H1 (cell line): ENCODE measurements around the gene BCL2L12. TPM values are rescaled to one million over a fixed set of nuclear protein-coding genes. Genes with fewer than 3 reads are reported as not detected.

ENCODE experiments used
- CTCF ChIA-PET: fragments of 300-600 bp; sonication (Branson Sonifier 250); formaldehyde crosslinking; loops from one replicate; lab custom pipeline; 2021; ENCODE audit not compliant: partially characterized antibody; lab: Charles Lee
- POLR2A ChIA-PET: fragments of 300-600 bp; sonication (Branson Sonifier 250); formaldehyde crosslinking; loops from one replicate; lab custom pipeline; 2021; ENCODE audit warnings: inconsistent platforms; ENCODE audit not compliant: partially characterized antibody; lab: Charles Lee
- DNase-seq, 2 experiments: peaks; one replicate each; pipeline versions ENCODE4 v3.0.0 to v3.0.0-alpha.2; 2010 to 2022; ENCODE audit warnings: low spot score in 2 of 2, low read depth in 1 of 2, mixed read lengths in 1 of 2
- FAIRE-seq: peaks from 2 replicates; lab custom pipeline; 2011; peaks lifted over from hg19 to GRCh38; lab: Jason Lieb, UNC
- H2AFZ ChIP-seq: 2 replicates; pipeline ENCODE4 v1.8.1; 2012; ENCODE audit warnings: low read length, inconsistent platforms
- H2AK5ac ChIP-seq: 2 replicates; pipeline ENCODE4 v1.6.1; 2013; ENCODE audit warnings: low read depth, low read length
- H2BK120ac ChIP-seq: replicated peaks from 2 replicates; pipeline ENCODE3; 2013; ENCODE audit warnings: low read depth, low read length, inconsistent platforms
- H2BK12ac ChIP-seq: 2 replicates; pipeline ENCODE4 v1.6.1; 2013; ENCODE audit warnings: low read depth, low read length
- H2BK15ac ChIP-seq: 2 replicates; pipeline ENCODE4 v1.6.1; 2013; ENCODE audit warnings: low read length
- H2BK20ac ChIP-seq: 2 replicates; pipeline ENCODE4 v1.6.1; 2013; ENCODE audit warnings: low read length
- H2BK5ac ChIP-seq: 2 replicates; pipeline ENCODE4 v1.6.1; 2013; ENCODE audit warnings: low read depth, low read length
- H3K14ac ChIP-seq: 2 replicates; pipeline ENCODE4 v1.6.1; 2013; ENCODE audit warnings: inconsistent platforms; ENCODE audit not compliant: insufficient read length
- H3K18ac ChIP-seq: 2 replicates; pipeline ENCODE4 v1.6.1; 2013; ENCODE audit warnings: low read length; ENCODE audit errors: extremely low read depth
- H3K23ac ChIP-seq: 2 replicates; pipeline ENCODE4 v1.6.1; 2013; ENCODE audit warnings: inconsistent platforms; ENCODE audit not compliant: insufficient read length
- H3K23me2 ChIP-seq: 2 replicates; pipeline ENCODE4 v1.6.1; 2013; ENCODE audit warnings: low read depth, low read length
- H3K27ac ChIP-seq: 2 replicates; pipeline ENCODE4 v1.6.1; 2011; ENCODE audit warnings: low read depth, low read length, inconsistent platforms
- H3K27me3 ChIP-seq, 4 experiments: replicated peaks in 1 of 4; 1 replicate in 1 of 4; 2 replicates in 3 of 4; pipeline versions ENCODE4 v1.6.1 to v1.8.1; 2011 to 2013; ENCODE audit warnings: low read length in 3 of 4, mild to moderate bottlenecking in 3 of 4, inconsistent platforms in 2 of 4, mixed read lengths in 2 of 4, moderate library complexity in 1 of 4; ENCODE audit not compliant: control insufficient read depth in 3 of 4, insufficient read depth in 3 of 4; ENCODE audit errors: extremely low read depth in 1 of 4
- H3K36me3 ChIP-seq, 4 experiments: 2 replicates each; pipeline versions ENCODE4 v1.6.1 to v1.8.1; 2011 to 2013; ENCODE audit warnings: mild to moderate bottlenecking in 4 of 4, low read length in 3 of 4, moderate library complexity in 2 of 4, control low read depth in 1 of 4, inconsistent platforms in 1 of 4; ENCODE audit not compliant: insufficient read depth in 4 of 4, control insufficient read depth in 2 of 4
- H3K4ac ChIP-seq: replicated peaks from 2 replicates; pipeline ENCODE3; 2013; ENCODE audit warnings: low read length, low read depth, mixed read lengths, inconsistent platforms; ENCODE audit not compliant: insufficient read length
- H3K4me1 ChIP-seq, 4 experiments: replicated peaks in 1 of 4; 1 replicate in 1 of 4; 2 replicates in 3 of 4; pipeline versions ENCODE4 v1.6.1 to v1.8.1; 2011 to 2013; ENCODE audit warnings: low read length in 3 of 4, inconsistent platforms in 2 of 4, mixed read lengths in 1 of 4; ENCODE audit not compliant: insufficient read depth in 4 of 4, control insufficient read depth in 3 of 4
- H3K4me2 ChIP-seq, 2 experiments: 2 replicates each; pipeline versions ENCODE4 v1.6.1 to v1.8.1; 2011 to 2013; ENCODE audit warnings: low read depth in 2 of 2, low read length in 2 of 2, control low read depth in 1 of 2, inconsistent platforms in 1 of 2, mild to moderate bottlenecking in 1 of 2; ENCODE audit not compliant: insufficient read depth in 1 of 2
- H3K4me3 ChIP-seq, 4 experiments: fragments of 200-600, 300-600 bp in 1 of 4; sonication (generic), shearing (Covaris generic), sonication (Bioruptor Twin) in 1 of 4; 2 replicates each; pipeline versions ENCODE4 v1.5.1 to v1.8.1; 2011 to 2016; ENCODE audit warnings: low read length in 4 of 4, low read depth in 3 of 4, control low read depth in 2 of 4, inconsistent platforms in 2 of 4, mild to moderate bottlenecking in 2 of 4, mixed read lengths in 1 of 4, moderate library complexity in 1 of 4; ENCODE audit not compliant: insufficient read depth in 2 of 4; ENCODE audit errors: extremely low read depth in 1 of 4
- H3K56ac ChIP-seq: replicated peaks from 2 replicates; pipeline ENCODE3; 2013; ENCODE audit warnings: low read depth, mild to moderate bottlenecking, mixed read lengths, low read length, inconsistent platforms; ENCODE audit not compliant: insufficient read length
- H3K79me1 ChIP-seq: 2 replicates; pipeline ENCODE4 v1.6.1; 2013; ENCODE audit warnings: low read depth, low read length, control low read depth
- H3K79me2 ChIP-seq, 2 experiments: 2 replicates each; pipeline versions ENCODE4 v1.6.1 to v1.8.1; 2012 to 2013; ENCODE audit warnings: low read length in 2 of 2, mild to moderate bottlenecking in 2 of 2, inconsistent platforms in 1 of 2; ENCODE audit not compliant: insufficient read depth in 2 of 2, control insufficient read depth in 1 of 2
- H3K9ac ChIP-seq, 4 experiments: replicated peaks in 1 of 4; 1 replicate in 1 of 4; 2 replicates in 3 of 4; pipeline versions ENCODE4 v1.6.1 to v1.8.1; 2011 to 2013; ENCODE audit warnings: low read depth in 3 of 4, low read length in 3 of 4, control low read depth in 2 of 4, mild to moderate bottlenecking in 2 of 4, moderate library complexity in 2 of 4, inconsistent platforms in 1 of 4; ENCODE audit errors: extremely low read depth in 1 of 4
- H3K9me3 ChIP-seq, 2 experiments: 2 replicates each; pipeline versions ENCODE4 v1.6.1 to v1.8.1; 2012 to 2013; ENCODE audit warnings: mild to moderate bottlenecking in 2 of 2, moderate library complexity in 2 of 2, control low read depth in 1 of 2, inconsistent platforms in 1 of 2, low read depth in 1 of 2, low read length in 1 of 2, mixed read lengths in 1 of 2; ENCODE audit not compliant: insufficient read depth in 2 of 2
- H4K20me1 ChIP-seq, 2 experiments: replicated peaks in 1 of 2; 2 replicates each; pipeline versions ENCODE3 to v1.8.1; 2011 to 2013; ENCODE audit warnings: inconsistent platforms in 2 of 2, low read length in 2 of 2, mild to moderate bottlenecking in 1 of 2; ENCODE audit not compliant: insufficient read depth in 2 of 2, control insufficient read depth in 1 of 2
- H4K5ac ChIP-seq: 2 replicates; pipeline ENCODE4 v1.6.1; 2013; ENCODE audit warnings: low read length, low read depth, mixed read lengths, inconsistent platforms; ENCODE audit not compliant: insufficient read length
- H4K8ac ChIP-seq: 2 replicates; pipeline ENCODE4 v1.8.0; 2013; ENCODE audit warnings: mild to moderate bottlenecking, moderate library complexity, low read length, inconsistent platforms; ENCODE audit not compliant: insufficient read depth; ENCODE audit errors: extremely low read depth
- H4K91ac ChIP-seq: replicated peaks from 2 replicates; pipeline ENCODE3; 2013; ENCODE audit warnings: low read length, mixed read lengths, inconsistent platforms; ENCODE audit not compliant: insufficient read length
- BCL11A ChIP-seq, 2 experiments: IDR thresholded peaks; one replicate each; pipeline ENCODE4 v1.6.1; 2011; ENCODE audit warnings: low read depth in 2 of 2, low read length in 2 of 2, mild to moderate bottlenecking in 2 of 2
- CTBP2 ChIP-seq: IDR thresholded peaks from 2 replicates; pipeline ENCODE4 v1.7.0; 2011; ENCODE audit warnings: borderline replicate concordance, mild to moderate bottlenecking, moderate library complexity, mixed read lengths, low read length; ENCODE audit not compliant: insufficient read depth, insufficient read length
- GABPA ChIP-seq: IDR thresholded peaks from 2 replicates; pipeline ENCODE4 v1.6.1; 2011; ENCODE audit warnings: mild to moderate bottlenecking, low read length, moderate library complexity, borderline replicate concordance; ENCODE audit not compliant: insufficient read depth
- HDAC2 ChIP-seq, 2 experiments: fragments of 300-600 bp in 1 of 2; sonication (generic) in 1 of 2; IDR thresholded peaks; 2 replicates each; pipeline ENCODE4 v1.6.1; 2011 to 2012; ENCODE audit warnings: low read depth in 2 of 2, low read length in 2 of 2, mild to moderate bottlenecking in 2 of 2, moderate library complexity in 2 of 2, borderline replicate concordance in 1 of 2, inconsistent platforms in 1 of 2
- HDAC6 ChIP-seq: IDR thresholded peaks from one replicate; pipeline ENCODE4 v1.7.1; 2012; ENCODE audit warnings: low read depth, mild to moderate bottlenecking, inconsistent platforms, low read length, moderate library complexity
- KDM5A ChIP-seq: fragments of 200-600 bp; IDR thresholded peaks from 2 replicates; pipeline ENCODE4 v1.7.1; 2012; ENCODE audit warnings: mild to moderate bottlenecking, low read length, inconsistent platforms, mixed read lengths
- PHF8 ChIP-seq: fragments of 200-600 bp; sonication (generic); conservative IDR thresholded peaks from 2 replicates; pipeline ENCODE4 v1.7.1; 2012; ENCODE audit warnings: low read depth, mild to moderate bottlenecking, inconsistent platforms, low read length, moderate library complexity
- POLR2A ChIP-seq, 2 experiments: IDR thresholded peaks; 1 replicate in 1 of 2; 2 replicates in 1 of 2; pipeline ENCODE4 v1.6.1; 2011; ENCODE audit warnings: low read depth in 2 of 2, low read length in 2 of 2, mild to moderate bottlenecking in 2 of 2; ENCODE audit errors: control extremely low read depth in 1 of 2
- POLR2AphosphoS5 ChIP-seq: IDR thresholded peaks from 2 replicates; pipeline ENCODE4 v1.6.1; 2011; ENCODE audit warnings: low read depth, low read length
- POU5F1 ChIP-seq: IDR thresholded peaks from 2 replicates; pipeline ENCODE4 v1.6.1; 2011; ENCODE audit warnings: low read depth, mild to moderate bottlenecking, low read length, moderate library complexity
- SIRT6 ChIP-seq: IDR thresholded peaks from one replicate; pipeline ENCODE4 v1.7.1; 2012; ENCODE audit warnings: low read length, inconsistent platforms
- SP4 ChIP-seq: IDR thresholded peaks from 2 replicates; pipeline ENCODE4 v1.6.1; 2012; ENCODE audit warnings: low read length, inconsistent platforms
- TBP ChIP-seq: IDR thresholded peaks from 2 replicates; pipeline ENCODE4 v1.6.1; 2011; ENCODE audit warnings: low read depth, low read length, improper control_type of control experiment
- WGBS, 2 experiments: shearing (Covaris generic) in 1 of 2; methylation state at CpG; one replicate each; pipeline versions ENCODE4 v1.1.6 to v1.1.7; 2013 to 2015; ENCODE audit warnings: low lambda C conversion rate in 2 of 2, mixed read lengths in 2 of 2, inconsistent platforms in 1 of 2, low coverage in 1 of 2, missing lambda C conversion rate in 1 of 2; ENCODE audit not compliant: insufficient replicate concordance in 2 of 2, insufficient coverage in 1 of 2, insufficient read length in 1 of 2; ENCODE audit errors: extremely low coverage in 1 of 2, missing lambda C conversion rate in 1 of 2; 5-methylcytosine and 5-hydroxymethylcytosine counted together
- polyA plus RNA-seq, 7 experiments: library from polyadenylated mRNA; depleted of rRNA in 3 of 7; stranded (reverse) in 5 of 7; unstranded in 2 of 7; fragments of >200 nt in 5 of 7; fragments of 200-250 nt in 2 of 7; gene quantifications; 1 replicate in 5 of 7; 2 replicates in 1 of 7; 4 replicates in 1 of 7; pipeline versions ENCODE4 v1.2.1 to v1.2.3, GENCODE V29; 2011 to 2013; ENCODE audit warnings: missing spikeins in 2 of 7, mixed read lengths in 2 of 7
- total RNA-seq: library from RNA; stranded (reverse); fragmentation: NEBNext Ultra II Directional; extraction: Animal tissue kit (Norgen Biotek cat#: 25700); gene quantifications from 2 replicates; pipeline ENCODE4 v1.2.1, GENCODE V29; 2021
- TF ChIP-seq, protein P1 (sequence below): IDR thresholded peaks from 2 replicates; pipeline ENCODE4 v1.6.1; 2012; ENCODE audit warnings: inconsistent platforms

Gene BCL2L12
- total and polyA plus RNA-seq, 2 of the 8 experiments (the other 6 are each of a cell fraction or from before 2014, with no cell fraction given): 126 to 209 TPM

DNA sequence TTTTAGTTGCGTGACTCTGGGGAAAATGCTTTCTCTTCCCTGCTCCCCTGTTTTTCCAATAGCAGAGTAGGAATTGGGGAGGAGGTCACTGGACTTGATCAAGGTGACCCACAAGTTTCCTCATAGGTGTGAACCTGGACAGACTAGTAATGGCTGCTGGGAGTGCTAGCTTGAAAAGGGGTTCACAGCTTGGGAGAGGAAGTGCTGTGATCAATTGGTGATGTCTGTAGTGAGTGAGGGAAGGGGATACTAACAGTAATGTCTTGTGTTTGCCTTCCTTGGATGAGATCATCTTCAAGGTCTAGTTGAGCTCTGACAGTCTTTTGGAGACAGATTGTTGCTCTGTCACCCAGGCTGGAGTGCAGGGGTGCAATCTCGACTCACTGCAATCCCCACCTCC lies 1.7 kb downstream of the BCL2L12 start:
- POLR2A ChIA-PET: interaction anchor here (0.9 to 18.0 kb wide), 5 partner anchors 6 to 72 kb away, joined by 3 to 275 read pairs (median 10); partner anchors contain the start of genes BCL2L12, IRF3 and PRMT1
- CTCF ChIA-PET: interaction anchor here (0.8 to 3.0 kb wide), 4 partner anchors 9 to 202 kb away, joined by 3 to 11 read pairs (median 4); no protein-coding TSS in a partner anchor
- TF ChIP-seq POLR2AphosphoS5 (no peak), CTBP2 (no peak), TBP (no peak), HDAC6 (no peak), HDAC2 (IDR thresholded peaks at IDR 0.05; ENCODE audit: borderline replicate concordance in 1 of 2, low read depth in 2 of 2, low read length in 2 of 2) (no peak), SIRT6 (no peak), POLR2A (IDR thresholded peaks at IDR 0.05; ENCODE audit: control extremely low read depth in 1 of 2, low read depth in 2 of 2, low read length in 2 of 2) (no peak), PHF8 (no peak), KDM5A (no peak), POU5F1 (no peak), SP4 (no peak), BCL11A (IDR thresholded peaks at IDR 0.05; ENCODE audit: low read depth in 2 of 2, low read length in 2 of 2) (no peak), GABPA (no peak)
- TF ChIP-seq, protein P1, sequence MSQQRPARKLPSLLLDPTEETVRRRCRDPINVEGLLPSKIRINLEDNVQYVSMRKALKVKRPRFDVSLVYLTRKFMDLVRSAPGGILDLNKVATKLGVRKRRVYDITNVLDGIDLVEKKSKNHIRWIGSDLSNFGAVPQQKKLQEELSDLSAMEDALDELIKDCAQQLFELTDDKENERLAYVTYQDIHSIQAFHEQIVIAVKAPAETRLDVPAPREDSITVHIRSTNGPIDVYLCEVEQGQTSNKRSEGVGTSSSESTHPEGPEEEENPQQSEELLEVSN: no peak

More for the DNA sequence above, 1.7 kb downstream of the BCL2L12 start:
- Histone ChIP-seq H4K20me1 (peaks cover 6 to 7% of the 10 kb centered on the region in 2 experiments), H3K9me3 (no peaks in the 10 kb centered on the region), H3K56ac (no peak overlapping the region), H2AK5ac (no peak overlapping the region), H4K91ac (no peak overlapping the region), H3K79me2 (peaks cover 5 to 32% of the 10 kb centered on the region in 2 experiments; a peak in 2 of 4 replicates), H3K23me2 (peaks cover 15% of the 10 kb centered on the region), H3K79me1 (peaks cover 2% of the 10 kb centered on the region), H2BK20ac (no peak overlapping the region), H3K27ac (no peak overlapping the region), H3K14ac (no peak overlapping the region), H3K4me3 (no peak overlapping the region), H3K4me1 (peaks cover 0 to 13% (median 4%) of the 10 kb centered on the region in 4 experiments; a peak in 5 of 7 replicates), H3K4ac (no peak overlapping the region), H3K18ac (no peak overlapping the region), H2BK120ac (no peak overlapping the region), H2BK12ac (no peak overlapping the region), H2AFZ (no peak overlapping the region), H3K9ac (no peak overlapping the region), H4K5ac (no peak overlapping the region), H4K8ac (no peak overlapping the region), H2BK15ac (no peak overlapping the region), H2BK5ac (no peak overlapping the region), H3K36me3 (peaks cover 3 to 24% (median 12%) of the 10 kb centered on the region in 4 experiments; a peak in 6 of 8 replicates), H3K27me3 (no peaks in the 10 kb centered on the region), H3K4me2 (no peak overlapping the region; a peak in 1 of 4 replicates), H3K23ac (no peak overlapping the region)
- DNase-seq: no peak
- 95% methylated on average over 2 of the region's 2 CpGs; no CpG with 5 or more reads in 1 of the 2 experiments for WGBS, 2 experiments
- no peak for FAIRE-seq
